SK-N-MC (cell line): ENCODE results near the gene MOSPD3.

Experiments used
- EZH2 ChIP-seq: fragments of 200-600 bp; sonication (generic); IDR thresholded peaks from one replicate; pipeline ENCODE4 v1.6.1; 2017; ENCODE audit warnings: antibody characterized with exemption
- FOXP2 ChIP-seq: optimal IDR thresholded peaks from 2 replicates; pipeline ENCODE3; 2011; ENCODE audit warnings: mild to moderate bottlenecking, moderate library complexity; ENCODE audit not compliant: insufficient read depth; ENCODE audit errors: extremely low read length, control extremely low read depth
- POLR2AphosphoS5 ChIP-seq: IDR thresholded peaks from 2 replicates; pipeline ENCODE4 v1.6.1; 2012; ENCODE audit warnings: mild to moderate bottlenecking, low read depth, low read length, borderline replicate concordance

- no peak for TF ChIP-seq POLR2AphosphoS5
- no peak for TF ChIP-seq EZH2
- TF ChIP-seq FOXP2: no peak
These were observed 28.2 kb upstream of the MOSPD3 start for GRCh38 chr7:100584054-100584682.
